ENCODE results near the gene TMEM178A. TPM values are rescaled to one million over a fixed set of nuclear protein-coding genes. Genes with fewer than 3 reads are reported as not detected.
A peak's percentile ranks its signal among the peaks of the same experiment; 100 is the strongest.

Gene TMEM178A
- total and polyA plus RNA-seq, 12 donors: 0.58 to 6.2 (median 2.5) TPM

GRCh38 chr2:39741871-39742270 is 76.2 kb downstream of the TMEM178A start:
- no peak for TF ChIP-seq CTCF (IDR thresholded peaks at IDR 0.05)
- no peak for DNase-seq
- intact Hi-C loops (cut with DNase I): no loop called here
- no peaks in the 10 kb centered on the region for H3K9me3 ChIP-seq
- ATAC-seq: peak in 1 of 8 donors; percentile 63
- 97 to 100% methylated on average over 1 of the region's 1 CpG for WGBS, 2 donors
- H3K27me3 ChIP-seq: no peaks in the 10 kb centered on the region
- H3K4me3 ChIP-seq: no peak overlapping the region
- H3K4me1 ChIP-seq: peaks cover 0 to 13% (median 0%) of the 10 kb centered on the region in 9 donors
- H3K27ac ChIP-seq: no peak overlapping the region
- peaks cover 0 to 100% (median 27%) of the 10 kb centered on the region in 9 donors for H3K36me3 ChIP-seq

GRCh38 chr2:39743269-39743776 is 77.6 kb downstream of the TMEM178A start:
- intact Hi-C loops (cut with DNase I): no loop called here
- Histone ChIP-seq H3K4me1 (peaks cover 0 to 13% (median 0%) of the 10 kb centered on the region in 9 donors), H3K36me3 (peaks cover 0 to 100% (median 35%) of the 10 kb centered on the region in 9 donors), H3K9me3 (no peaks in the 10 kb centered on the region), H3K4me3 (no peak overlapping the region), H3K27me3 (no peaks in the 10 kb centered on the region), H3K27ac (no peak overlapping the region)
- ATAC-seq (peak in 1 of 8 donors; percentile 52), DNase-seq (no peak)
- no peak for TF ChIP-seq CTCF (IDR thresholded peaks at IDR 0.05)
- 31 to 47% methylated on average over 1 of the region's 1 CpG for WGBS, 2 donors

- TF ChIP-seq CTCF (IDR thresholded peaks at IDR 0.05): no peak
- H3K4me3 ChIP-seq: no peak overlapping the region
- 98% methylated on average over 1 of the region's 1 CpG for WGBS, 2 donors
- no peaks in the 10 kb centered on the region for H3K9me3 ChIP-seq
- H3K27ac ChIP-seq: no peak overlapping the region
- DNase-seq (no peak), ATAC-seq (no peak)
- intact Hi-C loops (cut with DNase I): no loop called here
- H3K36me3 ChIP-seq: peaks cover 0 to 100% (median 40%) of the 10 kb centered on the region in 9 donors
- no peaks in the 10 kb centered on the region for H3K4me1 ChIP-seq
- H3K27me3 ChIP-seq: no peaks in the 10 kb centered on the region
These were observed 89.7 kb downstream of the TMEM178A start for GRCh38 chr2:39755466-39755865.

- no peak overlapping the region for H3K27ac ChIP-seq
- no peaks in the 10 kb centered on the region for H3K4me1 ChIP-seq
- H3K4me3 ChIP-seq: no peak overlapping the region
- no peaks in the 10 kb centered on the region for H3K9me3 ChIP-seq
- 88 to 97% methylated on average over 4 of the region's 4 CpGs for WGBS, 2 donors
- no peak for TF ChIP-seq CTCF (IDR thresholded peaks at IDR 0.05)
- intact Hi-C loops (cut with DNase I): no loop called here
- ATAC-seq (no peak), DNase-seq (no peak)
- H3K36me3 ChIP-seq: peaks cover 0 to 100% (median 31%) of the 10 kb centered on the region in 9 donors
- no peaks in the 10 kb centered on the region for H3K27me3 ChIP-seq
These were observed 91.4 kb downstream of the TMEM178A start for GRCh38 chr2:39757156-39757555.
